ENCODE data around the gene RAB28. TPM values are rescaled to one million over a fixed set of nuclear protein-coding genes. Genes with fewer than 3 reads are reported as not detected.

The RAB28 gene
- total RNA-seq, 4 donors from 2014 or later: 3.9 to 8.0 (median 6.7) TPM

- Histone ChIP-seq H3K9me3 (no peaks in the 10 kb centered on the region), H3K27ac (no peak overlapping the region), H3K4me1 (peaks cover 9 to 12% of the 10 kb centered on the region in 2 donors), H3K36me3 (no peaks in the 10 kb centered on the region), H3K27me3 (no peaks in the 10 kb centered on the region), H3K4me3 (no peak overlapping the region)
- intact Hi-C loops (cut with DNase I; ENCODE audit: low total_unique reads) (no loop called here), in situ Hi-C loops (cut with MboI; ENCODE audit: low sequenced_read_pairs in 4 of 4) (no loop called here)
- ATAC-seq (no peak), DNase-seq (no peak)
- TF ChIP-seq CTCF (IDR thresholded peaks at IDR 0.05 in 4 of 5, conservative IDR thresholded peaks at IDR 0.05 in 1 of 5): no peak
- no peak for TF ChIP-seq POLR2A (IDR thresholded peaks at IDR 0.05)
Measured at GRCh38 chr4:13478131-13478530, 6.0 kb downstream of the RAB28 start.

DNA sequence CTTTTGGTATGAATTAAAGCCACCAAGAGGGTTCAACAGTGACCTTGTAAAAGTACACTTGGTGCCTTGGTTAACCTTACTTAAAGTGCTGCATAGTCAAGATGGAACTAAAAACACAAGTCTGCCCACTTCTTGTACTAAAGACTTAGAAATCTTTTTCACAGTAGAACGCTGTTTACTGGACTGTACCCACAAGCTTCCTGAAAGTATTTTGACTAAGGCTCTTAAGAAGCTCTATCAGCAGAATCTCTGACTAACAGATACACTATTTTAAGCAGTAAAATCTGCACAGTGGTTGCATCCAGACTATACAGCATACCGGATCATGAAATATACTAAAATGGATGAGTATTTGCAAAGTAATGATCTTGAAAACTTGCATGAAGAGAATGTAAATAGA, 7.2 kb downstream of the RAB28 start:
- intact Hi-C loops (cut with DNase I; ENCODE audit: low total_unique reads) (no loop called here), in situ Hi-C loops (cut with MboI; ENCODE audit: low sequenced_read_pairs in 4 of 4) (no loop called here)
- no peaks in the 10 kb centered on the region for H3K9me3 ChIP-seq
- TF ChIP-seq CTCF (IDR thresholded peaks at IDR 0.05 in 4 of 5, conservative IDR thresholded peaks at IDR 0.05 in 1 of 5) (no peak), POLR2A (IDR thresholded peaks at IDR 0.05) (no peak)
- no peaks in the 10 kb centered on the region for H3K27me3 ChIP-seq
- ATAC-seq (no peak), DNase-seq (no peak)
- H3K4me1 ChIP-seq: peaks cover 0 to 3% of the 10 kb centered on the region in 2 donors
- H3K27ac ChIP-seq: no peak overlapping the region
- H3K36me3 ChIP-seq: no peaks in the 10 kb centered on the region
- H3K4me3 ChIP-seq: no peak overlapping the region

DNA sequence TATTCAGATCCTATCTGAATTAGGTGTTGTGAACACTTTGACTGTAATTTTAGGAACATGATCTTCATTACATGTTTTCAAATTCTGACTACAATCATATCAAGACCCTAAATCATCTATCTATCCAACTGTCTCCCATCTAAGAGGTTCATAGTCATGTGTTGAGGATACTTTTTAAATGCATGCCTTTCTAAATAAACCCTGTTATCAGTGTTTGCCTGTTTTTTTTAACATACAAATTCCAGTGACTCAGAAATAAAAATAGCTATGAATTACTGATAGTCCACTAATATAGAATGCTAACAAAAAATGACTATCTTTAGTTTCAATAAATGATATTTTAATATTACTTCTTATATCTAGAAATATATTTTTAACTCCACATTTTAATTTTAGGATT, 8.0 kb downstream of the RAB28 start:
- Histone ChIP-seq H3K36me3 (no peaks in the 10 kb centered on the region), H3K27ac (no peak overlapping the region), H3K27me3 (no peaks in the 10 kb centered on the region), H3K4me1 (peaks cover 0 to 3% of the 10 kb centered on the region in 2 donors), H3K4me3 (no peak overlapping the region), H3K9me3 (no peaks in the 10 kb centered on the region)
- in situ Hi-C loops (cut with MboI; ENCODE audit: low sequenced_read_pairs in 4 of 4) (no loop called here), intact Hi-C loops (cut with DNase I; ENCODE audit: low total_unique reads) (no loop called here)
- no peak for ATAC-seq
- no peak for DNase-seq
- no peak for TF ChIP-seq CTCF (IDR thresholded peaks at IDR 0.05 in 4 of 5, conservative IDR thresholded peaks at IDR 0.05 in 1 of 5)
- no peak for TF ChIP-seq POLR2A (IDR thresholded peaks at IDR 0.05)

DNA sequence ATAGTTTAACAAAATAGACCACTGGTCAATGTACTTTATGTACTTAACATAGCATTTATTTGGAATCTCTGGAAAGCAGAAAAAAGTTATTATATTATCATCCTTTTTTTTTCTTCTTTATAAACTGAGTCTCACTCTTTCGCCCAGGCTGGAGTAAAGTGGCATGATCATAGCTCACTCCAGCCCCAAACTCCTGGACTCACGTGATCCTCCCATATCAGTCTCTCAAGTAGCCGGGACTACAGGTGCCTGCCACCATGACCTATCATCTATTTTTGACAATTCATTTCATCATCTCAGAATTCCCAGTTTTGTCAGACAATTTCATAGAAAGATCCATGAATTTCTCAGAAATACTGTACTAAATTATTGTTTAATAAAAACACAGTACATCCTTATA, 12.7 kb downstream of the RAB28 start:
- DNase-seq (no peak), ATAC-seq (no peak)
- H3K4me1 ChIP-seq: no peaks in the 10 kb centered on the region
- no peaks in the 10 kb centered on the region for H3K36me3 ChIP-seq
- H3K27me3 ChIP-seq: no peaks in the 10 kb centered on the region
- intact Hi-C loops (cut with DNase I; ENCODE audit: low total_unique reads): no loop called here
- in situ Hi-C loops (cut with MboI; ENCODE audit: low sequenced_read_pairs in 4 of 4): no loop called here
- TF ChIP-seq CTCF (IDR thresholded peaks at IDR 0.05 in 4 of 5, conservative IDR thresholded peaks at IDR 0.05 in 1 of 5): no peak
- no peak for TF ChIP-seq POLR2A (IDR thresholded peaks at IDR 0.05)
- H3K27ac ChIP-seq: no peak overlapping the region
- no peaks in the 10 kb centered on the region for H3K9me3 ChIP-seq
- H3K4me3 ChIP-seq: no peak overlapping the region

DNA sequence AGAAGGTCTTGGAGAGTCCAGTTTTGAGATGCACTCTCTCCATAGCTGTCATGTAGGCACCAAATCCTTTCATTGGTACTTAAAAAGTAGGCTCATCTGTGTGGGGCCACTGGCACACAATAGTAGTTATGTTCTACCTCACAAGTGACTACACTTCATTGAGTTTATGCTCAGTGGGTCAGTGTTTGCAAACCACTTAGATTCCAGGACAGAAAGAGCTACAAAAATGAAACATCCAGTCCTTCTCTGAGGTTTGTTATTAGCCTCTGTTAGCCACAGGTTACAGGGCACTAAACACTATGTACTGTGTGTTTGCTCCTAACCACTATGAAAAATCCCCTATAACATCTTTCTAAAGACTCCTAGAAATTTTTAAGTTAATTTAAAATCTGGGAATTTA, 13.8 kb downstream of the RAB28 start:
- no peak overlapping the region for H3K4me3 ChIP-seq
- DNase-seq (no peak), ATAC-seq (no peak)
- no peaks in the 10 kb centered on the region for H3K4me1 ChIP-seq
- intact Hi-C loops (cut with DNase I; ENCODE audit: low total_unique reads): no loop called here
- in situ Hi-C loops (cut with MboI; ENCODE audit: low sequenced_read_pairs in 4 of 4): no loop called here
- H3K9me3 ChIP-seq: no peaks in the 10 kb centered on the region
- H3K27me3 ChIP-seq: no peaks in the 10 kb centered on the region
- no peak overlapping the region for H3K27ac ChIP-seq
- TF ChIP-seq CTCF (IDR thresholded peaks at IDR 0.05 in 4 of 5, conservative IDR thresholded peaks at IDR 0.05 in 1 of 5) (no peak), POLR2A (IDR thresholded peaks at IDR 0.05) (no peak)
- H3K36me3 ChIP-seq: no peaks in the 10 kb centered on the region

All from gastrocnemius medialis (tissue), 4 donors.